Adipose tissue (tissue), 3 donors: ENCODE measurements around the gene ANAPC4. TPM values are rescaled to one million over a fixed set of nuclear protein-coding genes. Genes with fewer than 3 reads are reported as not detected.
"Not testable (repeated sequence)": the region's sequence is repeated elsewhere in the genome, so short reads cannot be mapped to it uniquely, and the experiment has no call there.

ENCODE experiments used
- H3K27ac ChIP-seq: one replicate; pipeline ENCODE4 v1.5.1; 2013; ENCODE audit warnings: low read depth, low read length
- whole genome bisulfite sequencing, 3 donors: extraction: QIAGEN DNeasy Blood & Tissue Kit; methylation state at CpG; one replicate each; pipeline ENCODE4 v1.1.7; 2013; 5-methylcytosine and 5-hydroxymethylcytosine counted together
- polyA plus RNA-seq, 3 donors: library from polyadenylated mRNA; stranded (reverse); fragments of 200-250 nt; gene quantifications; one replicate each; pipeline ENCODE4 v1.2.3, GENCODE V29; 2013
- donor health status: healthy with polysubstance abuse.
- donor health status: Bipolar disorder and iron deficiency.
- donor health status: healthy.

ANAPC4 gene
- polyA plus RNA-seq, 3 donors: 10.6 to 12.0 (median 11.4) TPM

- H3K27ac ChIP-seq: not testable (repeated sequence)
- WGBS, 3 donors: 51 to 71% (median 56%) methylated on average over 9 of the region's 9 CpGs
Measured at GRCh38 chr4:25372549-25372948, 4.5 kb upstream of the ANAPC4 start.

DNA sequence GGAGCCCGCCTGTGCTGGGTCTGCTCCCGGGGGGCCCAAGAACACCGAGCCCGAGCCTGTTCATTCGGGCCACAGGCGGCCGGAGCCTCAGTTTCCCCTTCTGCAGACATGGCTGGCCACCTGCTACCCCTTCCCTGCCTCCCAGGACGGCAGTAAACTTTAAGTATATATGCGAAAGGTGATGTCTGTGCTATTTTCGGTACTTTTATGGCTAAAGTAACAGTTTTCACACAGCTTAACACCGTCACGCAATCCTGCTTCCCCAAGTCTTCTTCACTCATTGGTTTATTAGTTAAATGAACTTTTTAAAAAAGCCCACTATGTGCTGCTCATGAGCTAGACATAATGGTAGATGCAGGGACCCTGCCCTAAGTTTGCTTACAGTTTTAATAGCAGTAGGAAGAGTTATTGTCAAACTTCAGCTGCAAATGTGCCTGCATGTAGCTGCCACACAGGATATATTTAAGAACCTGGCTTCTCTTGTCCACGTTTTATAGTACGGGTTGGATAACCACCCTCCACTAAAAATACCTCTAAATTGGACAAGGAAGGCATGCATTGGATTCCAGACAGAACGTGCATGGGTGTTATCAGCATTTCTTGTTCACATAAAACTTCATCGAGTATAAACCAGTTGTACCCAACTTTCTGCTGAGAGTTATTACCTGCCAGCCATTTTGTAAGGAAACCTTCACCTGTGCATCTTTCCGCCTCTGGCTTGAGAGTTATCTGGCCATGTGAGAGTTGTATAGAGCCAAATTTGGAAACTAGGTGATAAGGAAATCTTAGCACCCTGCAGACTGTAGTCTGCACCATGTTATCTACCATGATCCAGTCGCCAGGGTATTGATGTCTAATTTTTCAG, 741 bp downstream of the ANAPC4 start:
- no peak overlapping the region for H3K27ac ChIP-seq
- 16 to 22% (median 20%) methylated on average over 18 of the region's 18 CpGs for WGBS, 3 donors

DNA sequence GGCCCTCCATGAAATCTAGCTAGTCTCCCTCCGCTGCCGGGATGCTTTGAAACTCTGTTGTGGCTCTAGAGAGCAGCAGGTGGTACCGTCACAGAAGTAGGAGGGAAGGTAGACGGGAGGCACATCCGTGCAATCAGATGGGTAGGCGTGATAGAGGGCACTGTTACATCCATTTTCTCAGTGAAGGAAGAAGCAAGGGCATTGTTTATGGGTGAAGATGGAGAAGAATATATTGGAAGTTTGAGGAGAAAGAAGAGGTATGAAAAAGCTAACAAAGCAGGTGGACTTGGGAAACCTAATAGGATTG, 1.3 kb downstream of the ANAPC4 start:
- 88 to 93% (median 92%) methylated on average over 6 of the region's 6 CpGs for WGBS, 3 donors
- no peak overlapping the region for H3K27ac ChIP-seq

GRCh38 chr4:25379591-25379990, 2.5 kb downstream of the ANAPC4 start:
- WGBS, 3 donors: 89 to 91% (median 89%) methylated on average over 2 of the region's 2 CpGs
- no peak overlapping the region for H3K27ac ChIP-seq

DNA sequence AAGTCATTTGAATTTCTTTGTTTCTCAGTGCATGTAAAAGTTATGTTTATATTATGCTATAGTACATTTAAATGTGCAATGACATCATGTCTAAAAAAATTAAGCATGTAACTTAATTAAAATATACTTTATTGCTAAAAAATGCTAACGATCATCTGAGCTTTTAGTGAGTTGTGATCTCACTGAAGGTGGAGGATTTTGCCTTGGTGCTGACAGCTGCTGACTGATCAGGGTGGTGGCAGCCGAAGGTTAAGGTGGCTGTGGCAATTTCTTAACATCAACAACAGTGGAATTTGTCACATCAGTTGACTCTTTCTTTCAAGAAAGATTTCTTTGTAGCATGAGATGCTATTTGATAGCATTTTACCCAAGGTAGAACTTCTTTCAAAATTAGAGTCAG, 6.6 kb downstream of the ANAPC4 start:
- 66 to 88% (median 71%) methylated on average over 2 of the region's 2 CpGs for WGBS, 3 donors
- H3K27ac ChIP-seq: no peak overlapping the region

GRCh38 chr4:25386926-25387325, 9.9 kb downstream of the ANAPC4 start:
- no peak overlapping the region for H3K27ac ChIP-seq
- WGBS, 3 donors: 93 to 94% (median 93%) methylated on average over 2 of the region's 2 CpGs

- WGBS, 3 donors: 97 to 99% (median 98%) methylated on average over 3 of the region's 3 CpGs
- no peak overlapping the region for H3K27ac ChIP-seq
Measured at GRCh38 chr4:25397305-25397704, 20.2 kb downstream of the ANAPC4 start.

- H3K27ac ChIP-seq: no peak overlapping the region
- 88 to 94% (median 93%) methylated on average over 4 of the region's 4 CpGs for WGBS, 3 donors
Measured at GRCh38 chr4:25399510-25399909, 22.4 kb downstream of the ANAPC4 start.

DNA sequence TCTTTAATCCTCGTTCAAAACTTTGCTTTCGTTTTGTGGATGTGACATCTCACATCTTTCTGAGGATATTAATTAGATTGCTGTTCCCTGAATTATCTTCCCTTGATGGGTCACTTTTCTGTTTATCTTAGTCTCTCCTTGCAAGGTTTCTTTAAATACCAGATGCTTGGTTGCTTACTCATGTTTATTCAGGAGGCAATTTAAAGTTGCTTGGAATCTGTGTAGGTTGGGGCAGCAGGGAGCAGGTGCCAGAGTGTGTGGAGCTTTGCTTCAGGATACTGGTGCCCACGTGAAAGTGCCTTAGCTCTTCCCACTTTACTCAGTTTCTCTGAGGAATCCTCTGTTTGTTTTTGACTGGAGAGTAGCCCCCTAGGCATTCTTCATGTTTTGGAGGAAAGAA, 24.0 kb downstream of the ANAPC4 start:
- 73 to 89% (median 74%) methylated on average over 3 of the region's 3 CpGs for WGBS, 3 donors
- no peak overlapping the region for H3K27ac ChIP-seq

- no peak overlapping the region for H3K27ac ChIP-seq
- 87 to 95% (median 91%) methylated on average over 1 of the region's 1 CpG for WGBS, 3 donors
Measured at GRCh38 chr4:25402521-25402920, 25.5 kb downstream of the ANAPC4 start.

GRCh38 chr4:25403699-25404098, 26.6 kb downstream of the ANAPC4 start:
- H3K27ac ChIP-seq: no peak overlapping the region

- H3K27ac ChIP-seq: no peak overlapping the region
- 66 to 79% (median 67%) methylated on average over 2 of the region's 2 CpGs for WGBS, 3 donors
Measured at GRCh38 chr4:25405453-25405852, 28.4 kb downstream of the ANAPC4 start.

- 72 to 83% (median 79%) methylated on average over 5 of the region's 5 CpGs for WGBS, 3 donors
- H3K27ac ChIP-seq: no peak overlapping the region
Measured at GRCh38 chr4:25406081-25406692, 29.1 kb downstream of the ANAPC4 start.

GRCh38 chr4:25410820-25411529, 33.9 kb downstream of the ANAPC4 start:
- no peak overlapping the region for H3K27ac ChIP-seq
- 52 to 96% (median 94%) methylated on average over 4 of the region's 4 CpGs for WGBS, 3 donors

DNA sequence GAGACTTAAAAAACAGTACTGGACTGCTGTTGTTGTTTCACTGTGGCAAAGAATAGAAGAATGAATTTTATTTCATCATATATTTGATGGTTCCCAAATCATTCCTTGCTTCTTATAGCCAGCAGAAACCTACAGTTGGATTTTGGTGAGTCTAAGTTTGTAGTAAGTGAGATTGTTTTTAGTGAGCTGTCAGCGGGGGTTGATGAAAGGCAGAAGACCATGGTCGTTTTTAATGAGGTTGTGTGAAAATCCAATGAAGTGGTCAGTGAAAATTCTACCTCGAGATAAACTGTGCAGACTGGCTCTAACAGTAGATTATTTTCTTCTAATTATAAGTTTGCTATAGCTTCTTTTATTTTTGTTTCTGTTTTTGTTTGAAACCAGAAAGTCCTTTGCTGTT, 36.2 kb downstream of the ANAPC4 start:
- 65 to 72% (median 71%) methylated on average over 3 of the region's 3 CpGs for WGBS, 3 donors

GRCh38 chr4:25417014-25417413, 40.0 kb downstream of the ANAPC4 start:
- no peak overlapping the region for H3K27ac ChIP-seq
- 93 to 98% (median 97%) methylated on average over 2 of the region's 2 CpGs for WGBS, 3 donors

More for the DNA sequence above, 36.2 kb downstream of the ANAPC4 start:
- H3K27ac ChIP-seq: no peak overlapping the region

- H3K27ac ChIP-seq: no peak overlapping the region
- WGBS, 3 donors: 95 to 100% (median 100%) methylated on average over 1 of the region's 1 CpG
Measured at GRCh38 chr4:25420931-25421330, 43.9 kb downstream of the ANAPC4 start.

GRCh38 chr4:25421816-25422525, 44.9 kb downstream of the ANAPC4 start:
- WGBS, 3 donors: 52 to 64% (median 59%) methylated on average over 5 of the region's 5 CpGs
- H3K27ac ChIP-seq: no peak overlapping the region

DNA sequence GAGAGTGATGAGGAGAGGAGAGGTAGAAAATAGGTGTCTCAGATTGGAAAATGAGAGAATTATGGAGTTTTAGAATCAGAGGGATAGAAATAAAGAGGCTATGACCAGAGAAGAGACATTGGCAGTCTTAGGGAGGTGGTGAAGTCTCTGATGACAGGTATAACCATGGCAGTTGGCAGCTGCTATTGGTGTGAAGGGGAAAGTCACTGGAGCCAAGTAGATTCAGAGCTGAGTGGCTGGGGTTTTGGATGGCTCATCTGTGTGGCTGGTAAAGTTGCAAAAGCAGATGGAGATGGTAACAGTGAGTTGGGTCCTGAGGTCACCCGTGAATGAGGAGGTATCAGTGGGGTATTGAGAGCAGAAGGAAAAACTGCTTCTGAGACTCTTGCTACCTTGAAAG, 46.5 kb downstream of the ANAPC4 start:
- H3K27ac ChIP-seq: no peak overlapping the region
- 90 to 100% (median 92%) methylated on average over 1 of the region's 1 CpG for WGBS, 3 donors
